ENCODE results near the gene LRRC23. TPM values are rescaled to one million over a fixed set of nuclear protein-coding genes. Genes with fewer than 3 reads are reported as not detected.

The LRRC23 gene
- total and polyA plus RNA-seq, 2 of the 13 experiments (the other 11 are each of a cell fraction or from before 2014, with no cell fraction given) = 6.0 to 7.8 TPM

GRCh38 chr12:6943722-6944380 lies 39.2 kb downstream of the LRRC23 start, which contains the start of the genes C12orf57 and RNU7-1 (continued):
- TF ChIP-seq TCF7L2 (IDR thresholded peaks at IDR 0.05; ENCODE audit: low read depth, low read length) (no peak), TIGD3 (CRISPR knock-in tag; IDR thresholded peaks at IDR 0.05; ENCODE audit: borderline replicate concordance) (peak; percentile 47), PRPF4 (IDR thresholded peaks at IDR 0.05; ENCODE audit: low read depth, low read length, poor library complexity, severe bottlenecking) (no peak), ZNF17 (CRISPR knock-in tag; IDR thresholded peaks at IDR 0.05) (no peak), BCL6 (CRISPR knock-in tag; IDR thresholded peaks at IDR 0.05) (peak; percentile 77), CEBPB (IDR thresholded peaks at IDR 0.05; ENCODE audit: borderline replicate concordance, low read depth, low read length) (no peak), SRSF4 (IDR thresholded peaks at IDR 0.05; ENCODE audit: low read depth, low read length, poor library complexity, severe bottlenecking) (no peak), LCORL (IDR thresholded peaks at IDR 0.05) (peak; percentile 32; the same call in 1 of the 2 replicates), LCORL (CRISPR knock-in tag; IDR thresholded peaks at IDR 0.05) (0 out of 2 replicates have a peak, but pooled peaks have one; percentile 28), ZNF432 (CRISPR knock-in tag; IDR thresholded peaks at IDR 0.05; ENCODE audit: borderline replicate concordance) (no peak), ZSCAN30 (CRISPR knock-in tag; IDR thresholded peaks at IDR 0.05) (no peak), ZNF329 (CRISPR knock-in tag; IDR thresholded peaks at IDR 0.05; ENCODE audit: low read depth) (peak; percentile 28; the same call in 1 of the 2 replicates), GPBP1L1 (CRISPR knock-in tag; IDR thresholded peaks at IDR 0.05) (no peak), CHD4 (IDR thresholded peaks at IDR 0.05; ENCODE audit: borderline replicate concordance, low read length) (no peak), GZF1 (CRISPR knock-in tag; IDR thresholded peaks at IDR 0.05) (no peak), ZNF337 (CRISPR knock-in tag; IDR thresholded peaks at IDR 0.05; ENCODE audit: borderline replicate concordance, low read depth) (no peak), NFE2L2 (IDR thresholded peaks at IDR 0.05; ENCODE audit: low read length) (no peak), RBM22 (optimal IDR thresholded peaks at IDR 0.05; ENCODE audit: low read length) (peak; percentile 96), TBP (CRISPR knock-in tag; IDR thresholded peaks at IDR 0.05) (no peak), XRCC5 (optimal IDR thresholded peaks at IDR 0.05; ENCODE audit: low read length) (no peak), ZNF207 (IDR thresholded peaks at IDR 0.05; ENCODE audit: borderline replicate concordance) (no peak), ZFP41 (CRISPR knock-in tag; IDR thresholded peaks at IDR 0.05; ENCODE audit: borderline replicate concordance) (no peak), ZNF263 (CRISPR knock-in tag; IDR thresholded peaks at IDR 0.05) (no peak), CENPX (CRISPR knock-in tag; IDR thresholded peaks at IDR 0.05) (no peak), TSC22D2 (CRISPR knock-in tag; IDR thresholded peaks at IDR 0.05; ENCODE audit: borderline replicate concordance) (no peak), ZNF30 (CRISPR knock-in tag; IDR thresholded peaks at IDR 0.05) (peak; percentile 76; the same call in 1 of the 2 replicates), KAT2B (IDR thresholded peaks at IDR 0.05; ENCODE audit: borderline replicate concordance, low read depth, low read length) (no peak), SPEN (CRISPR knock-in tag; IDR thresholded peaks at IDR 0.05; ENCODE audit: low read depth) (no peak)
- TF ChIP-seq, protein P1, sequence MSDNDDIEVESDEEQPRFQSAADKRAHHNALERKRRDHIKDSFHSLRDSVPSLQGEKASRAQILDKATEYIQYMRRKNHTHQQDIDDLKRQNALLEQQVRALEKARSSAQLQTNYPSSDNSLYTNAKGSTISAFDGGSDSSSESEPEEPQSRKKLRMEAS (IDR thresholded peaks at IDR 0.05) = no peak; the same call in 1 of the 2 replicates
